ENCODE results near the gene KRT37. TPM values are rescaled to one million over a fixed set of nuclear protein-coding genes. Genes with fewer than 3 reads are reported as not detected.
A peak's percentile ranks its signal among the peaks of the same experiment; 100 is the strongest.
"Not testable (repeated sequence)": the region's sequence is repeated elsewhere in the genome, so short reads cannot be mapped to it uniquely, and the experiment has no call there.

KRT37 gene
- total RNA-seq, 1 experiment from 2014 or later, result not detected

GRCh38 chr17:41406205-41406604, 18.2 kb downstream of the KRT37 start:
- Histone ChIP-seq H3K27me3 (ENCODE audit: control insufficient read depth, insufficient read depth, low read length) (no peaks in the 10 kb centered on the region), H3K36me3 (replicated peaks; ENCODE audit: control insufficient read depth, insufficient read depth, low read length) (no peaks in the 10 kb centered on the region), H3K4me3 (ENCODE audit: insufficient read depth, low read depth, low read length) (no peak overlapping the region)
- peak; percentile 55 for DNase-seq

DNA sequence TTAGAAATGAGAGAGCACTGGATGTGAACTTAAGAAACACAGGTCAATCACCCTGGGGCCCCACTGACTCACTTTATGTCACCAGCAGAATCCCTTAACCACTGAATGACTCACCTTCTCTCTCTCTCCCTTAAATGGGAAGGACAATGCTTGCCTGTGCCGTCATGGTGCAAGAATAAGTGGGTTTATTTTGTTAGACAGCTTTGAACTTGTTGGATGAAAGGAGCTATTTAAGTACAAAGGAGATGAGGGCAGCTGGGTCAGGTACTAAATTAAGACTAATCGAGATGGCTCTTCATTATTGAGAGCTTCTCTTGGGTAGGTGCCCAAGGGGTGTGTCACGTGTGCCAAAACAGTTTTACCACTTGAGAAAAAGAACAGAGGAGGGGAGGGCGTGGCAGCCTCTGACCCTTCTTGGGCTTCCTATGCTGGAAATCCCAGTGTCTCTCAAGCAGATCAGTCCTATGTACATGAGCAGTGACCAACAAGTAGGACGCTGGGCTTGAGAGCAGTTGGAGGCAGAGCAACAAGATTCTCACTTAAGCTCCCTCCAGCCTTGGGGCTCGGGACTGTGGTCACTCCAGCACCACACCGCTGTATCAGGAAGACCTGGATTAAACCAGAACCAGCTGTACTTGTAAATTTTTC, 20.2 kb downstream of the KRT37 start:
- DNase-seq, result no peak
- no peak overlapping the region for H3K4me3 ChIP-seq (ENCODE audit: insufficient read depth, low read depth, low read length)

DNA sequence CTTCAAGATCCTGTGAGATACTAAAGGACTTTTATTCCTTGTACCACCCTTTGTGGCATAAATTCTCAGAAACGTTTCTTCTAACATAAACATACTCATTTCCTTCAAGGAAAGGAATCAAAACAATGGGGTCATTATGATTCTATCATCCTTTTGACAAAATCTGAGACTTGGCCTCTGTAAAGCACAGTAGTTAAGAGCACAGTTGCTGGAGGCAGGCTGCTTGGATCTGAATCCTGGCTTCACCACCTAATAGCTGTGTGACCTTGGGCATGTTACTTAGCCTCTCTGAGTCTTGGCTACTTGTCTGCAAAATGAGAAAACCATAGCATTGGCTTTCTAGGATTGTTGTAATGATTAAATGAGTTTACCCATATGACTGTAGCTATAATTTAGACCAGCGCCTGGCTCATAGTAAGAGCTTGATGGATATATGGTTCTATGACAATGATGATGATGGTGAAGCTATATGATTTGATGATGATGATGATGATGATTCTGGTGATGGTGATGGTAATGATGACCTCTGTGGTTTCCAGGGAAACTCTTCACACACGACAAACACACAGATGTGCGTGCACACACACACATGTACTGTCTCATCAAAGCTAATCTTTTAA, 20.9 kb downstream of the KRT37 start:
- no peak for DNase-seq
- H3K36me3 ChIP-seq (replicated peaks; ENCODE audit: control insufficient read depth, insufficient read depth, low read length), result no peaks in the 10 kb centered on the region
- H3K27me3 ChIP-seq (ENCODE audit: control insufficient read depth, insufficient read depth, low read length), result no peaks in the 10 kb centered on the region
- no peak overlapping the region for H3K4me3 ChIP-seq (ENCODE audit: insufficient read depth, low read depth, low read length)

More for the DNA sequence above, 20.2 kb downstream of the KRT37 start:
- no peaks in the 10 kb centered on the region for H3K27me3 ChIP-seq (ENCODE audit: control insufficient read depth, insufficient read depth, low read length)
- no peaks in the 10 kb centered on the region for H3K36me3 ChIP-seq (replicated peaks; ENCODE audit: control insufficient read depth, insufficient read depth, low read length)

DNA sequence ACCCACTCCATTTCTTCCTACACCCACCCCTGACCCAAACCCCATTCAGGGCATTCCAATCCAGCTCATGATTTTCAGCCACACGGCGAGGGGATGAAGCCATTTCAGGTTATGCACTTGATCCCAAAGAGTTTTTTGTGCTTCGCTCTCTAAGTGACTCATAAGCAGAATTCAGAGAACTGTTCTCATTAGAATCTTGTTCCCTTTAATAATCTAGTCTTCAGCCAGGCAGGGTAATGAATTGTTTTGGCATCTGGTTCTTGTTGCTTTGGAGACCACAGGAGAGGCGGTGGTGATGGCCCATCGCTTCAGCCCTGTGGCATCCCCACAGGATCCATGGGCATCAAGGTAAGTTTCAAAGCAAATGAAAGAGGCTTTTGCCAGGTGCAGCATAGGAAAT, 22.2 kb downstream of the KRT37 start:
- no peaks in the 10 kb centered on the region for H3K27me3 ChIP-seq (ENCODE audit: control insufficient read depth, insufficient read depth, low read length)
- no peak for DNase-seq
- no peak overlapping the region for H3K4me3 ChIP-seq (ENCODE audit: insufficient read depth, low read depth, low read length)
- H3K36me3 ChIP-seq (replicated peaks; ENCODE audit: control insufficient read depth, insufficient read depth, low read length), result no peaks in the 10 kb centered on the region

GRCh38 chr17:41396996-41397660, 27.3 kb downstream of the KRT37 start, which contains the start of gene KRT31:
Gene KRT31 (minus strand): TSS chr17:41397608. CDS start chr17:41397539, 69 bp downstream.
- DNase-seq, result no peak

DNA sequence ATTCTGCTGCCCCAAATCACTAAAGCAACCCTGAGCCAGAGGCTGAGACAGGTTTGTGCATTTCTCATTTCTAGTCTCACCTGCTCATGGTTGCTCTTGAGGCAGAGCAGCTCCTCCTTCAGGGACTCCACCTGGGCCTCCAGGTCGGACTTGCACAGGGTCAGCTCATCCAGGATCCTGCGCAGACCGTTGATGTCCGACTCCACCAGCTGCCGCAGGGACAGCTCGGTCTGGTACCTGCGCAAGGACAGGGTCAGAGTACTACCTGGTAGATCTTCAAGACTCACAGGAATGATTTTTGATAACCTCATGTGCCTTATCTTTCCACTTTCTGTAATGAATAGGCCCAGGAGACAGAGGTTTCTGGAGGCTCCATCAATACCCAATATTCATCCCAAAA, 28.0 kb downstream of the KRT37 start:
- DNase-seq, result no peak
- Histone ChIP-seq H3K4me3 (ENCODE audit: insufficient read depth, low read depth, low read length) (no peak overlapping the region), H3K36me3 (replicated peaks; ENCODE audit: control insufficient read depth, insufficient read depth, low read length) (no peaks in the 10 kb centered on the region), H3K27me3 (ENCODE audit: control insufficient read depth, insufficient read depth, low read length) (no peaks in the 10 kb centered on the region)

More at GRCh38 chr17:41396996-41397660, 27.3 kb downstream of the KRT37 start, which contains the start of gene KRT31:
- Histone ChIP-seq H3K36me3 (replicated peaks; ENCODE audit: control insufficient read depth, insufficient read depth, low read length) (no peaks in the 10 kb centered on the region), H3K4me3 (ENCODE audit: insufficient read depth, low read depth, low read length) (no peak within 1 kb of the TSS), H3K27me3 (ENCODE audit: control insufficient read depth, insufficient read depth, low read length) (no peaks in the 10 kb centered on the region)

- Histone ChIP-seq H3K36me3 (replicated peaks; ENCODE audit: control insufficient read depth, insufficient read depth, low read length) (no peaks in the 10 kb centered on the region), H3K27me3 (ENCODE audit: control insufficient read depth, insufficient read depth, low read length) (no peaks in the 10 kb centered on the region), H3K4me3 (ENCODE audit: insufficient read depth, low read depth, low read length) (no peak overlapping the region)
- no peak for DNase-seq
Measured at GRCh38 chr17:41395611-41396010, 28.8 kb downstream of the KRT37 start.

GRCh38 chr17:41395044-41395443, 29.3 kb downstream of the KRT37 start:
- not testable (repeated sequence) for H3K4me3 ChIP-seq (ENCODE audit: insufficient read depth, low read depth, low read length); DNase-seq; H3K27me3 ChIP-seq (ENCODE audit: control insufficient read depth, insufficient read depth, low read length); H3K36me3 ChIP-seq (replicated peaks; ENCODE audit: control insufficient read depth, insufficient read depth, low read length)

GRCh38 chr17:41394254-41394996, 30.0 kb downstream of the KRT37 start:
- no peak overlapping the region for H3K4me3 ChIP-seq (ENCODE audit: insufficient read depth, low read depth, low read length)
- H3K27me3 ChIP-seq (ENCODE audit: control insufficient read depth, insufficient read depth, low read length), result no peaks in the 10 kb centered on the region
- H3K36me3 ChIP-seq (replicated peaks; ENCODE audit: control insufficient read depth, insufficient read depth, low read length), result no peaks in the 10 kb centered on the region
- DNase-seq, result no peak

GRCh38 chr17:41393826-41394225, 30.6 kb downstream of the KRT37 start:
- H3K4me3 ChIP-seq (ENCODE audit: insufficient read depth, low read depth, low read length), result no peak overlapping the region
- H3K27me3 ChIP-seq (ENCODE audit: control insufficient read depth, insufficient read depth, low read length), result no peaks in the 10 kb centered on the region
- no peaks in the 10 kb centered on the region for H3K36me3 ChIP-seq (replicated peaks; ENCODE audit: control insufficient read depth, insufficient read depth, low read length)
- DNase-seq, result no peak

DNA sequence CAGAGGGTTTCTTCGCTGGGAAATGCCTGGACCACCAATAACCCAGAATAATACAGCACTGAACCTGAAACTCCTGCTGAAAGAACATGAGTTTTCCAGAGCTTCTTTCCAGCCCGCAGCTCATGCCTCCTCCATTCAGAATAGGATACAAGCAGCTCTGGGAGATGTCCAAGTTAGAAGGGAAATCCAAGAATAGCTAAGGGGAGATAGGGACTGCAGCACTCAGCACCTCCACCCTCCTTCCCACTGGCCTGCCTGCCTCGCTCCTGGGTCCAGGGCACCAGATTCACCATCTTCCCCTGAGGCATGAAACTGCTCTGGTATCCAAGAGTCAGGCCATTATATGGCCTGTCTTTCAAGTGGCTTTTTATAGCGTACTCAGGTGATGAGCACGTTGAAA, 31.1 kb downstream of the KRT37 start:
- Histone ChIP-seq H3K27me3 (ENCODE audit: control insufficient read depth, insufficient read depth, low read length) (no peaks in the 10 kb centered on the region), H3K36me3 (replicated peaks; ENCODE audit: control insufficient read depth, insufficient read depth, low read length) (no peaks in the 10 kb centered on the region), H3K4me3 (ENCODE audit: insufficient read depth, low read depth, low read length) (no peak overlapping the region)
- DNase-seq, result no peak

- DNase-seq, result no peak
- no peak overlapping the region for H3K4me3 ChIP-seq (ENCODE audit: insufficient read depth, low read depth, low read length)
- no peaks in the 10 kb centered on the region for H3K36me3 ChIP-seq (replicated peaks; ENCODE audit: control insufficient read depth, insufficient read depth, low read length)
- no peaks in the 10 kb centered on the region for H3K27me3 ChIP-seq (ENCODE audit: control insufficient read depth, insufficient read depth, low read length)
Measured at GRCh38 chr17:41392278-41392677, 32.1 kb downstream of the KRT37 start.

- DNase-seq, result no peak
- no peak overlapping the region for H3K4me3 ChIP-seq (ENCODE audit: insufficient read depth, low read depth, low read length)
- H3K36me3 ChIP-seq (replicated peaks; ENCODE audit: control insufficient read depth, insufficient read depth, low read length), result no peaks in the 10 kb centered on the region
- no peaks in the 10 kb centered on the region for H3K27me3 ChIP-seq (ENCODE audit: control insufficient read depth, insufficient read depth, low read length)
Measured at GRCh38 chr17:41391535-41391934, 32.9 kb downstream of the KRT37 start.

DNA sequence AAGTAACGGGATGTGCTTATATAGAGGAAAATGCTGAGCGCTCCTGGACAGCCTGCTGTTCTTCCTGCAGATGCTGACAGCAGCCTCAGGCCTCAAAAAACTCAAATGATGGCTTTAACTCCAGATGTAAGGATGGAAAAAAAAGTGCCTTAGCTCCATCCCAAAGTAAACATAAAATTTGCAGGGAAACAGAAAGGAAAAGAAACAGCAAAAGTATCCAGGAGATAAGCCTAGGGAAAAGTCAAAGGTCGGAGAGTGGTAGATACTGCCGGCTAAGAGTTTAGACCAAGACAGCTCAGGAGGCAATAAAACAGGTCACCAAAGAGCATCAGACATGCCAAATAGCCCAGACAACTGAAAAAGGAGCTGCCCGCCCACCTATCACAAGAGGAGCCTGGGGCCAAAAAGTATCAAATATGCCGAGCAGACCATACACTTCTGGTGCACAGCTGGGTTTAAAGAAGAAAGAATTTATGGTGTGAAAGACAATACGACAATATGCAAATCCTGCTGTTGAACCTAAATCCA, 33.9 kb downstream of the KRT37 start:
- no peak for DNase-seq
- H3K4me3 ChIP-seq (ENCODE audit: insufficient read depth, low read depth, low read length), result no peak overlapping the region
- H3K36me3 ChIP-seq (replicated peaks; ENCODE audit: control insufficient read depth, insufficient read depth, low read length), result no peaks in the 10 kb centered on the region
- H3K27me3 ChIP-seq (ENCODE audit: control insufficient read depth, insufficient read depth, low read length), result no peaks in the 10 kb centered on the region
